ENCODE measurements around the gene ARHGAP25.

Gene ARHGAP25

DNA sequence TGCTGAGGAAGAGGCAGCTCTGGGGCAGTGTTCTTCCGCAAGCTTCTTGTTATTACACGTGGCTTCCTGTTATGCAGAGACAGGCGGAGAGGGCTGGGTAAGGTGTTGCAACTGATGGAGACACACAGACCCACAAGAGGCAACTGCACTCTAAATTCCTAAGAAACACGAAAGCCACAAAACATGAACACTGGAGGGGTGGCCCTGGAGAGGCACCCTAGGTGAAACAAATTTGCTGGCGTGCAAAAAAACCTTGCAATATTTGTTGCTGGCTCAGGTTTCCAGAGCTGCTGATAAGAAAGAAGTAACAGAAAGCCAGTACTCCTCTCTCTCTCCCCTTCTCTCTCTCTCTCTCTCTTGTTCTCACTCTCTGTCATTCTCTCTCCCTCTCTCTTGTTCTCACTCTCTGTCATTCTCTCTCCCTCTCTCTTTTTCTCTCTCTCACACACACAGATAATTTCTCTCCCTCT, 31.8 kb downstream of the ARHGAP25 start:
- peaks cover 87% of the 10 kb centered on the region for H3K4me1 ChIP-seq (ENCODE audit: control insufficient read depth, insufficient read depth, low read length, poor library complexity, severe bottlenecking)
- H3K4me3 ChIP-seq (ENCODE audit: extremely low read depth, insufficient read depth, low read length, poor library complexity, severe bottlenecking), result no peak overlapping the region
- no peaks in the 10 kb centered on the region for H3K36me3 ChIP-seq (ENCODE audit: control insufficient read depth, insufficient read depth, low read length)
- no peaks in the 10 kb centered on the region for H3K9me3 ChIP-seq (ENCODE audit: control insufficient read depth, low read length)
- peak overlapping the region; percentile 52 for H3K27ac ChIP-seq (ENCODE audit: low read depth, low read length, severe bottlenecking)
- 71 to 100% methylated on average over 1 to 5 of the region's 5 CpGs for WGBS, 2 experiments (ENCODE audit: insufficient coverage in 2 of 2)

DNA sequence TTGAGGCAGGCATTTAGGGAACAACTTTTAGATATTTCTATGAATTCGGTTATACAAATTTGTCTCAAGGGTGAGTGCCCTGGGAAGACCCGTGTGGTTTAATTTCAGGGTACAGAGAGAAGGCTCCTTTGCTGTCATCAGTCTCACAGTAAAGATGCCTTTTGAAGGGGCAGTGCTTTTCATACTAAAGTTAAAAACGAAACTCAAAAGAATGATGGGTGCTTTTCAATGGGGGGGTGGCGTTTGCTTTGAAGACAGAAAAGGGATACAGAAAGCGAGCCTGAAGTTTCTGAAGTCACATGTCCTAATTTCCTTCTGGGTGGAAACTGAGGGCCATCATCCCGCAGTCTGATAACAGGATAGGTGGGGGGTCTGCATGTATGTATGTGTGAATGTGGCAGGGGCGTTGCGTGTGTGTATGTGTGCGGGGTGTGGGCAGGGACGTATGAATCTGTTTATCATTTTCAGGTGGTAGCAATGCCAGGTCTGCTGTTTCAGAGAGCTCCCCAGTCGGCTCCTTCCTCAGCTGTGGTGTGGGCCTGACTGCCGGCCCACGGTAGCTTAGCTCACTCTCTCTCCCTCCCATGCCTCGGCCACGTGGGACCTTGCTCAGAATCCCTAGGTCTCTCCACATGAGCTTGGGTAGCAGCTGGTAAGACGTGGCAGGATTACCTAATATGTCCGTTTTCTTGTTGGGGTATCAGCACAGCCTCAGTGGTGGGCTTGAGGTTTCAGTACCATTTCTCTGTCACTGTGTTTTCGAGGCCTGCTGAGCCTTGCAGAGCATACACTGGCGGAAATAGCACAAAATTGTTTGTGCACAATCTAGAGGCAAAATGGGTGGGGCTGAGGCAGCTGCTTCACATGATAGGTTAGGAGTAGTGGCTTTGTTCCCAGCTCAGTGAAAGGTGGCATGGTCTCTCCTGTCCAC, 32.7 kb downstream of the ARHGAP25 start:
- H3K9me3 ChIP-seq (ENCODE audit: control insufficient read depth, low read length), result no peaks in the 10 kb centered on the region
- H3K27ac ChIP-seq (ENCODE audit: low read depth, low read length, severe bottlenecking), result no peak overlapping the region
- no peak overlapping the region for H3K4me3 ChIP-seq (ENCODE audit: extremely low read depth, insufficient read depth, low read length, poor library complexity, severe bottlenecking)
- no peaks in the 10 kb centered on the region for H3K36me3 ChIP-seq (ENCODE audit: control insufficient read depth, insufficient read depth, low read length)
- 94 to 95% methylated on average over 19 of the region's 19 CpGs for WGBS, 2 experiments (ENCODE audit: insufficient coverage in 2 of 2)
- peaks cover 93% of the 10 kb centered on the region for H3K4me1 ChIP-seq (ENCODE audit: control insufficient read depth, insufficient read depth, low read length, poor library complexity, severe bottlenecking)

DNA sequence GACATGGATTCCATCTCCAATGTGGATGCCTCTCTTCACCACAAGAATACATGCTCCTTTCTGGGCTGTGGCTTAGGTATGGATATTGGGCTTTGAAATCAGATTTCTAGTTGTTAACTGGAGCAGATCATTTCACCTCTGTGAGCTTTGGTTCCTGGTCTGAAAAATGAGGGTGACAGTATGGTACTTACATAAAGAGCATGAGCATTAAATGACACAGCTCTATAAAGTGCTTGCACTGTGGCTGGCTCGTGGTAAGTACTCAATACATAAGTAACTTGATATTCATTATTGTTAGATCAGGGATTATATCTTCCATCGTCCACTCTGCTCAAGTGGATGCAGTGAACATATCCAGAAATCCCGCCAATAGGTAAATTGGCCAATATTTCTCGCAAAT, 33.4 kb downstream of the ARHGAP25 start:
- H3K36me3 ChIP-seq (ENCODE audit: control insufficient read depth, insufficient read depth, low read length), result no peaks in the 10 kb centered on the region
- whole genome bisulfite sequencing, 2 experiments (ENCODE audit: insufficient coverage in 2 of 2), result 93 to 94% methylated on average over 3 of the region's 4 CpGs
- peaks cover 86% of the 10 kb centered on the region for H3K4me1 ChIP-seq (ENCODE audit: control insufficient read depth, insufficient read depth, low read length, poor library complexity, severe bottlenecking)
- H3K4me3 ChIP-seq (ENCODE audit: extremely low read depth, insufficient read depth, low read length, poor library complexity, severe bottlenecking), result no peak overlapping the region
- no peak overlapping the region for H3K27ac ChIP-seq (ENCODE audit: low read depth, low read length, severe bottlenecking)
- no peaks in the 10 kb centered on the region for H3K9me3 ChIP-seq (ENCODE audit: control insufficient read depth, low read length)

DNA sequence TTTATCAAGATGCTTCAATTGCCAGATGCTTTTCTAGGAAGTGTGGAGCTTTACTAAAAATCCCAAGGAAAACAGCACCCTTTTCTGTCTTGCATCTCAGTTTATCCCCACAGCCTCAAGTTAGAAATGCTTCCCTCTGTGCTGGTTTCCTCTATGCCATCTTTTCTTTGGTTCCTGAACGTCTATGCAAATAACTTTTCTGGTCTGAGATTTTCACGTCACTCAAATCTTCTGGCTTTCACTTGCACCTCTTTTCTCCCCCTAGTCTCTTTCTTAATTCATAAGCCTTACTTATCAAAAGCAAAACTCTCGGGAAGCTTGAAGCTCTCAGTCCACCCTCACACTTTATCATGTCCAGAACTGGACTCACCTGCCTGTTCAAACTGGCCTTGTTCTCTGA, 33.9 kb downstream of the ARHGAP25 start:
- H3K4me1 ChIP-seq (ENCODE audit: control insufficient read depth, insufficient read depth, low read length, poor library complexity, severe bottlenecking), result peaks cover 81% of the 10 kb centered on the region
- H3K36me3 ChIP-seq (ENCODE audit: control insufficient read depth, insufficient read depth, low read length), result no peaks in the 10 kb centered on the region
- H3K9me3 ChIP-seq (ENCODE audit: control insufficient read depth, low read length), result no peaks in the 10 kb centered on the region
- no peak overlapping the region for H3K4me3 ChIP-seq (ENCODE audit: extremely low read depth, insufficient read depth, low read length, poor library complexity, severe bottlenecking)
- WGBS, 2 experiments (ENCODE audit: insufficient coverage in 2 of 2), result 86 to 95% methylated on average over 3 of the region's 3 CpGs
- H3K27ac ChIP-seq (ENCODE audit: low read depth, low read length, severe bottlenecking), result no peak overlapping the region

- no peaks in the 10 kb centered on the region for H3K9me3 ChIP-seq (ENCODE audit: control insufficient read depth, low read length)
- H3K36me3 ChIP-seq (ENCODE audit: control insufficient read depth, insufficient read depth, low read length), result no peaks in the 10 kb centered on the region
- no peak overlapping the region for H3K27ac ChIP-seq (ENCODE audit: low read depth, low read length, severe bottlenecking)
- no peak overlapping the region for H3K4me3 ChIP-seq (ENCODE audit: extremely low read depth, insufficient read depth, low read length, poor library complexity, severe bottlenecking)
- peaks cover 78% of the 10 kb centered on the region for H3K4me1 ChIP-seq (ENCODE audit: control insufficient read depth, insufficient read depth, low read length, poor library complexity, severe bottlenecking)
Measured at GRCh38 chr2:68768951-68769350, 34.3 kb downstream of the ARHGAP25 start.

GRCh38 chr2:68769586-68770270, 35.1 kb downstream of the ARHGAP25 start:
- WGBS, 2 experiments (ENCODE audit: insufficient coverage in 2 of 2), result 76 to 78% methylated on average over 5 to 6 of the region's 6 CpGs
- H3K36me3 ChIP-seq (ENCODE audit: control insufficient read depth, insufficient read depth, low read length), result no peaks in the 10 kb centered on the region
- H3K4me1 ChIP-seq (ENCODE audit: control insufficient read depth, insufficient read depth, low read length, poor library complexity, severe bottlenecking), result peaks cover 70% of the 10 kb centered on the region
- no peaks in the 10 kb centered on the region for H3K9me3 ChIP-seq (ENCODE audit: control insufficient read depth, low read length)
- H3K27ac ChIP-seq (ENCODE audit: low read depth, low read length, severe bottlenecking), result peak overlapping the region; percentile 78
- no peak overlapping the region for H3K4me3 ChIP-seq (ENCODE audit: extremely low read depth, insufficient read depth, low read length, poor library complexity, severe bottlenecking)

GRCh38 chr2:68770271-68771111, 35.9 kb downstream of the ARHGAP25 start:
- WGBS, 2 experiments (ENCODE audit: insufficient coverage in 2 of 2), result 83 to 100% methylated on average over 1 to 2 of the region's 6 CpGs
- H3K27ac ChIP-seq (ENCODE audit: low read depth, low read length, severe bottlenecking), result peak overlapping the region; percentile 78

DNA sequence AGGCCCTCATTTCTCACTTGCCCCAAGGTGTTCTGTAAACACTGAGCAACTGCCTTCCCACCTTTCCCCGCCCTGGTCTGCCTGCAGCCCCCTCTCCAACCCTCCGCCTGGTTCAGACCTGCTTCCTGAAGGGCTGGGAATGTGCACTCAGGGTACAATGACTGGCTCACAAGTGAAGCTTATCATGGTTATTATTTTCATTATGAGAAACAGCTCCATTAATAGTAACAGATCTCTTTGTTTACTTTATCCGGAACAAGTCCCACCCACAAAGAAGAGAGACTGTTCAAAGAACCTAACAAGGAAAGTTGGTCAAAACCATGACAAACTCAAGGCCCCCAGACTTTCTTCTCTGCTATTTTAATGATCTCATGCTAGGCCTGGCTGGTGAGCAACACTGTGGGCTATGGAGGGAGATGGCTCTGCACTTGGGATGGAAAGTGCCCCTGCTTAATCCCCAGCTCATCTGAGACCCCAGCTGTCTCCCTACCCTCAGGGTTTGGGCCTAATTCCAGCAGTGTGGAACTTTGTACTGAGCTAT, 36.7 kb downstream of the ARHGAP25 start:
- Histone ChIP-seq H3K27ac (ENCODE audit: low read depth, low read length, severe bottlenecking) (peak overlapping the region; percentile 6), H3K4me3 (ENCODE audit: extremely low read depth, insufficient read depth, low read length, poor library complexity, severe bottlenecking) (no peak overlapping the region)
- WGBS, 2 experiments (ENCODE audit: insufficient coverage in 2 of 2), result 92 to 93% methylated on average over 2 to 3 of the region's 3 CpGs

More at GRCh38 chr2:68770271-68771111, 35.9 kb downstream of the ARHGAP25 start:
- peaks cover 63% of the 10 kb centered on the region for H3K4me1 ChIP-seq (ENCODE audit: control insufficient read depth, insufficient read depth, low read length, poor library complexity, severe bottlenecking)
- H3K9me3 ChIP-seq (ENCODE audit: control insufficient read depth, low read length), result no peaks in the 10 kb centered on the region
- H3K36me3 ChIP-seq (ENCODE audit: control insufficient read depth, insufficient read depth, low read length), result no peaks in the 10 kb centered on the region
- H3K4me3 ChIP-seq (ENCODE audit: extremely low read depth, insufficient read depth, low read length, poor library complexity, severe bottlenecking), result no peak overlapping the region

GRCh38 chr2:68772109-68772508, 37.5 kb downstream of the ARHGAP25 start:
- H3K36me3 ChIP-seq (ENCODE audit: control insufficient read depth, insufficient read depth, low read length), result no peaks in the 10 kb centered on the region
- WGBS, 2 experiments (ENCODE audit: insufficient coverage in 2 of 2), result 95 to 100% methylated on average over 1 to 2 of the region's 2 CpGs
- H3K9me3 ChIP-seq (ENCODE audit: control insufficient read depth, low read length), result no peaks in the 10 kb centered on the region
- no peak overlapping the region for H3K4me3 ChIP-seq (ENCODE audit: extremely low read depth, insufficient read depth, low read length, poor library complexity, severe bottlenecking)
- no peak overlapping the region for H3K27ac ChIP-seq (ENCODE audit: low read depth, low read length, severe bottlenecking)
- peaks cover 47% of the 10 kb centered on the region for H3K4me1 ChIP-seq (ENCODE audit: control insufficient read depth, insufficient read depth, low read length, poor library complexity, severe bottlenecking)

More for the DNA sequence above, 36.7 kb downstream of the ARHGAP25 start:
- H3K36me3 ChIP-seq (ENCODE audit: control insufficient read depth, insufficient read depth, low read length), result no peaks in the 10 kb centered on the region
- H3K4me1 ChIP-seq (ENCODE audit: control insufficient read depth, insufficient read depth, low read length, poor library complexity, severe bottlenecking), result peaks cover 55% of the 10 kb centered on the region
- no peaks in the 10 kb centered on the region for H3K9me3 ChIP-seq (ENCODE audit: control insufficient read depth, low read length)
